CD14-positive monocyte (primary cell): Measurements from ENCODE around the gene POU3F4. TPM values are rescaled to one million over a fixed set of nuclear protein-coding genes. Genes with fewer than 3 reads are reported as not detected.

Experiments
- DNase-seq, 3 donors: peaks; one replicate each; pipeline ENCODE4 v3.0.0-alpha.2; 2011 to 2022
- H2AFZ ChIP-seq: 2 replicates; pipeline ENCODE4 v1.6.0; 2012; ENCODE audit warnings: mild to moderate bottlenecking, low read depth, low read length, inconsistent platforms; ENCODE audit not compliant: insufficient read depth, poor library complexity, severe bottlenecking
- H3K27ac ChIP-seq, 2 donors: 1 replicate in 1 of 2; 2 replicates in 1 of 2; pipeline ENCODE4 v1.5.1; 2012 to 2013; ENCODE audit warnings: low read length in 2 of 2, control low read depth in 1 of 2, inconsistent platforms in 1 of 2, low read depth in 1 of 2, mild to moderate bottlenecking in 1 of 2
- H3K27me3 ChIP-seq, 2 donors: one replicate each; pipeline versions ENCODE4 v1.6.0 to v1.6.1; 2011 to 2013; ENCODE audit warnings: low read length in 2 of 2; ENCODE audit not compliant: control insufficient read depth in 2 of 2, insufficient read depth in 2 of 2
- H3K36me3 ChIP-seq, 2 donors: replicated peaks in 1 of 2; 1 replicate in 1 of 2; 2 replicates in 1 of 2; pipeline versions ENCODE4 v1.5.1 to v1.6.1; 2012 to 2013; ENCODE audit warnings: low read length in 2 of 2, control low read depth in 1 of 2, inconsistent platforms in 1 of 2, mild to moderate bottlenecking in 1 of 2; ENCODE audit not compliant: insufficient read depth in 2 of 2, control insufficient read depth in 1 of 2
- H3K4me1 ChIP-seq, 2 donors: 1 replicate in 1 of 2; 2 replicates in 1 of 2; pipeline versions ENCODE4 v1.5.1 to v1.6.1; 2012 to 2013; ENCODE audit warnings: low read length in 2 of 2, control low read depth in 1 of 2, inconsistent platforms in 1 of 2, mild to moderate bottlenecking in 1 of 2, moderate library complexity in 1 of 2; ENCODE audit not compliant: insufficient read depth in 2 of 2, control insufficient read depth in 1 of 2
- H3K4me2 ChIP-seq: replicated peaks from 2 replicates; pipeline ENCODE3; 2012; ENCODE audit warnings: low read length, moderate library complexity, mild to moderate bottlenecking; ENCODE audit not compliant: poor library complexity, severe bottlenecking; ENCODE audit errors: extremely low read depth
- H3K4me3 ChIP-seq, 3 experiments: fragments of 200-600 bp in 1 of 3; sonication (generic) in 1 of 3; replicated peaks in 1 of 3; 1 replicate in 2 of 3; 2 replicates in 1 of 3; pipeline ENCODE4 v1.5.1; 2011 to 2013; ENCODE audit warnings: low read length in 3 of 3, mild to moderate bottlenecking in 3 of 3, control low read depth in 2 of 3, low read depth in 2 of 3, inconsistent platforms in 1 of 3, moderate library complexity in 1 of 3
- H3K79me2 ChIP-seq: 2 replicates; pipeline ENCODE4 v1.6.0; 2012; ENCODE audit warnings: mild to moderate bottlenecking, control low read depth, inconsistent platforms, low read length, moderate library complexity; ENCODE audit not compliant: insufficient read depth
- H3K9ac ChIP-seq: 2 replicates; pipeline ENCODE4 v1.6.0; 2017; ENCODE audit warnings: low read length, mild to moderate bottlenecking; ENCODE audit not compliant: insufficient read depth, poor library complexity, severe bottlenecking
- H3K9me3 ChIP-seq, 2 donors: replicated peaks in 1 of 2; 1 replicate in 1 of 2; 2 replicates in 1 of 2; pipeline versions ENCODE4 v1.5.1 to v1.6.1; 2012 to 2013; ENCODE audit warnings: low read length in 2 of 2, control low read depth in 1 of 2; ENCODE audit not compliant: control insufficient read depth in 1 of 2, insufficient read depth in 1 of 2
- H4K20me1 ChIP-seq: 2 replicates; pipeline ENCODE4 v1.6.0; 2012; ENCODE audit warnings: mild to moderate bottlenecking, low read length, control low read depth, moderate library complexity; ENCODE audit not compliant: insufficient read depth
- H3K27ac Mint-ChIP-seq, 7 donors: one replicate each; pipeline ENCODE4 v1.8.0; 2020; ENCODE audit warnings: mild to moderate bottlenecking in 7 of 7, mixed read lengths in 7 of 7, moderate library complexity in 6 of 7, inconsistent platforms in 2 of 7
- H3K27me3 Mint-ChIP-seq, 3 donors: one replicate each; pipeline ENCODE4 v1.8.0; 2021 to 2022; ENCODE audit warnings: low read depth in 3 of 3, mild to moderate bottlenecking in 3 of 3, mixed read lengths in 3 of 3, moderate library complexity in 3 of 3, inconsistent platforms in 1 of 3
- H3K36me3 Mint-ChIP-seq, 2 donors: one replicate each; pipeline ENCODE4 v1.8.0; 2020; ENCODE audit warnings: mixed read lengths in 2 of 2, inconsistent platforms in 1 of 2, mild to moderate bottlenecking in 1 of 2
- H3K4me1 Mint-ChIP-seq: one replicate; pipeline ENCODE4 v1.8.0; 2020; ENCODE audit warnings: mild to moderate bottlenecking, mixed read lengths
- H3K4me3 Mint-ChIP-seq, 2 donors: one replicate each; pipeline ENCODE4 v1.8.0; 2020; ENCODE audit warnings: mild to moderate bottlenecking in 2 of 2, mixed read lengths in 2 of 2, moderate library complexity in 1 of 2
- H3K9me3 Mint-ChIP-seq, 7 donors: one replicate each; pipeline ENCODE4 v1.8.0; 2020 to 2022; ENCODE audit warnings: mixed read lengths in 7 of 7, mild to moderate bottlenecking in 6 of 7, moderate library complexity in 6 of 7, inconsistent platforms in 2 of 7
- WGBS: methylation state at CpG from one replicate; pipeline ENCODE4 v1.1.5; 2013; ENCODE audit warnings: missing lambda C conversion rate; ENCODE audit not compliant: insufficient coverage; 5-methylcytosine and 5-hydroxymethylcytosine counted together
- intact Hi-C, 2 donors: fragments of 100-400 bp; cut with micrococcal nuclease; formaldehyde crosslinking; loops; one replicate each; pipeline versions ENCODE4 v1.15.0 to v1.15.1; 2023
- polyA minus RNA-seq: library from RNA; depleted of rRNA, polyadenylated mRNA; stranded (reverse); fragments of >200 nt; gene quantifications from 2 replicates; pipeline ENCODE4 v1.2.3, GENCODE V29; 2012
- polyA plus RNA-seq, 3 donors: library from polyadenylated mRNA; depleted of rRNA in 1 of 3; unstranded in 2 of 3; stranded (reverse) in 1 of 3; fragments of 300-500 nt in 2 of 3; fragments of >200 nt in 1 of 3; fragmentation: Illumina TruSeq in 2 of 3; gene quantifications; 1 replicate in 2 of 3; 2 replicates in 1 of 3; pipeline ENCODE4 v1.2.3, GENCODE V29; 2012 to 2021
- total RNA-seq, 12 experiments: library from RNA in 1 of 12; stranded (reverse) in 1 of 12; fragments of 120-200 nt in 1 of 12; gene quantifications; one replicate each; pipeline ENCODE4 v1.2.4 and lab custom pipeline; 2013 to 2026; ENCODE audit warnings: mixed read lengths in 6 of 12, inconsistent platforms in 1 of 12
- TF ChIP-seq, protein P1 (sequence below): fragments of 200-600 bp; IDR thresholded peaks from one replicate; pipeline ENCODE4 v1.8.0; 2022; ENCODE audit warnings: antibody characterized with exemption, mild to moderate bottlenecking

Gene POU3F4
- not detected for total RNA-seq (2013)
- polyA plus RNA-seq: not detected
- under 0.01 TPM in 1 of 2 replicates, not detected in the other for polyA minus RNA-seq
- total RNA-seq (lab: John Stamatoyannopoulos, UW): 0 to 0.12 (median 0) reads per million in 11 experiments

DNA sequence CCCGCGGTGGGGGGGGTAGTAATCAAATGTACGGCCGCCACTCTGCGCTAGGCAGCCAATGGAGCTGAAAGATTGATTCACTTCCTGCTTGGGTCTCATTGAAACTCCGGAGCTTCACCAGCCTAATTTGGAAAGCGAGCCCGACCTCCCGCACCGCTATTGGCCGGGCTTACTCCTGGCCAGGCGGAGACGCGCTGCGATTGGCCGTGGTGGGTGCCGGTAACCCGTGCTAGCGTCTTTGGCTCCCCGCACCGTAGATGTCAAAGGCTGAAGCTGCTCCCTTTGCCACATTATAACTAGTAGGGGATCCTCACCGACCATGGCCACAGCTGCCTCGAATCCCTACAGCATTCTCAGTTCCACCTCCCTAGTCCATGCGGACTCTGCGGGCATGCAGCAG is at the start of gene POU3F4:
Gene POU3F4, plus strand, starts transcription at position 285 of the 400 bp plus-strand sequence. Its CDS starts 35 bp downstream, at position 320.
- Mint-ChIP-seq H3K36me3 (peaks cover 4 to 6% of the 10 kb centered on the region in 2 donors), H3K27me3 (peaks cover 82 to 89% (median 85%) of the 10 kb centered on the region in 3 donors), H3K4me3 (peak within 1 kb of the TSS in 1 of 2 donors; percentile 79), H3K4me1 (no peaks in the 10 kb centered on the region), H3K9me3 (peaks cover 0 to 41% (median 22%) of the 10 kb centered on the region in 7 donors), H3K27ac (peak within 1 kb of the TSS in 2 of 7 donors; percentile 33 to 68)
- peaks cover 6 to 23% of the 10 kb centered on the region in 2 donors for H3K9me3 ChIP-seq
- H3K27me3 ChIP-seq: peaks cover 26 to 86% of the 10 kb centered on the region in 2 donors
- no peak within 1 kb of the TSS for H3K9ac ChIP-seq
- 0% methylated on average over 5 of the region's 25 CpGs for WGBS
- H3K27ac ChIP-seq: no peak within 1 kb of the TSS
- H3K4me1 ChIP-seq: no peaks in the 10 kb centered on the region
- H3K4me2 ChIP-seq: no peak within 1 kb of the TSS
- DNase-seq: no peak
- no peaks in the 10 kb centered on the region for H4K20me1 ChIP-seq
- TF ChIP-seq, protein P1, sequence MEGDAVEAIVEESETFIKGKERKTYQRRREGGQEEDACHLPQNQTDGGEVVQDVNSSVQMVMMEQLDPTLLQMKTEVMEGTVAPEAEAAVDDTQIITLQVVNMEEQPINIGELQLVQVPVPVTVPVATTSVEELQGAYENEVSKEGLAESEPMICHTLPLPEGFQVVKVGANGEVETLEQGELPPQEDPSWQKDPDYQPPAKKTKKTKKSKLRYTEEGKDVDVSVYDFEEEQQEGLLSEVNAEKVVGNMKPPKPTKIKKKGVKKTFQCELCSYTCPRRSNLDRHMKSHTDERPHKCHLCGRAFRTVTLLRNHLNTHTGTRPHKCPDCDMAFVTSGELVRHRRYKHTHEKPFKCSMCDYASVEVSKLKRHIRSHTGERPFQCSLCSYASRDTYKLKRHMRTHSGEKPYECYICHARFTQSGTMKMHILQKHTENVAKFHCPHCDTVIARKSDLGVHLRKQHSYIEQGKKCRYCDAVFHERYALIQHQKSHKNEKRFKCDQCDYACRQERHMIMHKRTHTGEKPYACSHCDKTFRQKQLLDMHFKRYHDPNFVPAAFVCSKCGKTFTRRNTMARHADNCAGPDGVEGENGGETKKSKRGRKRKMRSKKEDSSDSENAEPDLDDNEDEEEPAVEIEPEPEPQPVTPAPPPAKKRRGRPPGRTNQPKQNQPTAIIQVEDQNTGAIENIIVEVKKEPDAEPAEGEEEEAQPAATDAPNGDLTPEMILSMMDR: no peak
- no peaks in the 10 kb centered on the region for H3K79me2 ChIP-seq
- no peak within 1 kb of the TSS for H3K4me3 ChIP-seq
- intact Hi-C loops: no loop called here
- no peaks in the 10 kb centered on the region for H3K36me3 ChIP-seq
- no peak within 1 kb of the TSS for H2AFZ ChIP-seq

DNA sequence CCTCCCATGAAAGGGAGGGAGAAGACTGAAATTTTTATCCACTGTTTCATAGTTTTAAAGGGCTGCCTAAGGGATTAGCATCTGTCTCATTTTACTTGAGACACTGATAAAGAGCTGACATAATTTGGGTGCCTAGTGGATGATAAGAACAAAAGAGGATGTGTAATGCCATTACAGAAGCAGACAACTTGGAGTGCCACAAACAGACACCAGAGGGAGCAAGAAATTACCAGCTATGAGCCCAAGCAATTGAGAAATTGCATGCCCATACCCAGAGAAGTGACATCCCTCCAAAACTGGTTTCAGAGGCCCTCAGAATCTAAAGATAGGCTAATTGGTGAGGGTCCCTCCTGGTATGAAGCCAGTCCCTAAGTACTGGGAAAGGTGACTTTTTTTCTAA is 38.5 kb upstream of the POU3F4 start:
- no peak overlapping the region for H3K9ac ChIP-seq
- Mint-ChIP-seq H3K9me3 (peaks cover 0 to 6% (median 2%) of the 10 kb centered on the region in 7 donors), H3K4me1 (no peaks in the 10 kb centered on the region), H3K36me3 (no peaks in the 10 kb centered on the region), H3K27ac (no peak overlapping the region), H3K27me3 (peaks cover 0 to 1% (median 0%) of the 10 kb centered on the region in 3 donors), H3K4me3 (no peak overlapping the region)
- intact Hi-C loops: no loop called here
- no peaks in the 10 kb centered on the region for H3K9me3 ChIP-seq
- H2AFZ ChIP-seq: no peak overlapping the region
- no peak overlapping the region for H3K4me3 ChIP-seq
- no peak overlapping the region for H3K4me2 ChIP-seq
- no peaks in the 10 kb centered on the region for H3K27me3 ChIP-seq
- no peaks in the 10 kb centered on the region for H3K4me1 ChIP-seq
- H4K20me1 ChIP-seq: no peaks in the 10 kb centered on the region
- no peaks in the 10 kb centered on the region for H3K36me3 ChIP-seq
- TF ChIP-seq, protein P1: no peak
- H3K79me2 ChIP-seq: no peaks in the 10 kb centered on the region
- DNase-seq: no peak
- H3K27ac ChIP-seq: no peak overlapping the region
